Stimulated activated CD4-positive, alpha-beta T cell treated with anti-CD3 and anti-CD28 coated beads, Interleukin-4, amount 100 ng/mL, for 24 hours (primary cell): ENCODE measurements around the gene BMAL1.
A peak's percentile ranks its signal among the peaks of the same experiment; 100 is the strongest.

Source experiments
- DNase-seq: peaks from one replicate; pipeline ENCODE4 v3.0.0-alpha.2; 2020

Gene BMAL1

GRCh38 chr11:13318498-13319295 lies 41.1 kb downstream of the BMAL1 start:
- DNase-seq = no peak

GRCh38 chr11:13320688-13321087 lies 43.1 kb downstream of the BMAL1 start:
- no peak for DNase-seq

- DNase-seq = no peak
These were observed 43.8 kb downstream of the BMAL1 start for GRCh38 chr11:13321431-13321830.

GRCh38 chr11:13324141-13324540 lies 46.6 kb downstream of the BMAL1 start:
- no peak for DNase-seq

- DNase-seq = no peak
These were observed 47.1 kb downstream of the BMAL1 start for GRCh38 chr11:13324709-13325108.

- no peak for DNase-seq
These were observed 49.8 kb downstream of the BMAL1 start for GRCh38 chr11:13327421-13327820.

- DNase-seq = no peak
These were observed 50.7 kb downstream of the BMAL1 start for GRCh38 chr11:13328286-13328685.

GRCh38 chr11:13329670-13330356 lies 52.2 kb downstream of the BMAL1 start:
- no peak for DNase-seq

- no peak for DNase-seq
These were observed 54.5 kb downstream of the BMAL1 start for GRCh38 chr11:13332124-13332523.

- DNase-seq = no peak
These were observed 55.9 kb downstream of the BMAL1 start for GRCh38 chr11:13333456-13333957.

- DNase-seq = no peak
These were observed 56.6 kb downstream of the BMAL1 start for GRCh38 chr11:13334034-13334786.

GRCh38 chr11:13335319-13335718 lies 57.7 kb downstream of the BMAL1 start:
- DNase-seq = peak; percentile 77

GRCh38 chr11:13336246-13336878 lies 58.8 kb downstream of the BMAL1 start:
- no peak for DNase-seq

- DNase-seq = no peak
These were observed 60.4 kb downstream of the BMAL1 start for GRCh38 chr11:13338019-13338426.

- peak; percentile 18 for DNase-seq
These were observed 61.0 kb downstream of the BMAL1 start for GRCh38 chr11:13338427-13339069.

- DNase-seq = no peak
These were observed 61.9 kb downstream of the BMAL1 start for GRCh38 chr11:13339195-13340153.

- DNase-seq = no peak
These were observed 63.4 kb downstream of the BMAL1 start for GRCh38 chr11:13341026-13341425.

- DNase-seq = no peak
These were observed 65.5 kb downstream of the BMAL1 start for GRCh38 chr11:13343067-13343466.

- peak; percentile 79 for DNase-seq
These were observed 66.5 kb downstream of the BMAL1 start for GRCh38 chr11:13343931-13344717.

- no peak for DNase-seq
These were observed 67.2 kb downstream of the BMAL1 start for GRCh38 chr11:13344818-13345217.
